HG03565 (cell line): ENCODE measurements around the gene APBB2.

Experiments used
- ATAC-seq: cut with Tn5 transposase; IDR thresholded peaks from one replicate; pipeline ENCODE4 v1.9.1; 2021; ENCODE audit warnings: mild to moderate bottlenecking, moderate library complexity; ENCODE audit not compliant: unreplicated experiment

APBB2 gene

GRCh38 chr4:41214136-41214824, at the start of gene APBB2:
Gene APBB2, minus strand, starts transcription at chr4:41214542. Its CDS starts 181,288 bp downstream, at chr4:41033254.
- peak; percentile 38 for ATAC-seq

GRCh38 chr4:41262198-41262597, 47.9 kb upstream of the APBB2 start:
- no peak for ATAC-seq

- no peak for ATAC-seq
Measured at GRCh38 chr4:41260116-41260733, 45.9 kb upstream of the APBB2 start.

- no peak for ATAC-seq
Measured at GRCh38 chr4:41258783-41259182, 44.4 kb upstream of the APBB2 start.

- no peak for ATAC-seq
Measured at GRCh38 chr4:41257906-41258305, 43.6 kb upstream of the APBB2 start.

- no peak for ATAC-seq
Measured at GRCh38 chr4:41257257-41257901, 43.0 kb upstream of the APBB2 start.

DNA sequence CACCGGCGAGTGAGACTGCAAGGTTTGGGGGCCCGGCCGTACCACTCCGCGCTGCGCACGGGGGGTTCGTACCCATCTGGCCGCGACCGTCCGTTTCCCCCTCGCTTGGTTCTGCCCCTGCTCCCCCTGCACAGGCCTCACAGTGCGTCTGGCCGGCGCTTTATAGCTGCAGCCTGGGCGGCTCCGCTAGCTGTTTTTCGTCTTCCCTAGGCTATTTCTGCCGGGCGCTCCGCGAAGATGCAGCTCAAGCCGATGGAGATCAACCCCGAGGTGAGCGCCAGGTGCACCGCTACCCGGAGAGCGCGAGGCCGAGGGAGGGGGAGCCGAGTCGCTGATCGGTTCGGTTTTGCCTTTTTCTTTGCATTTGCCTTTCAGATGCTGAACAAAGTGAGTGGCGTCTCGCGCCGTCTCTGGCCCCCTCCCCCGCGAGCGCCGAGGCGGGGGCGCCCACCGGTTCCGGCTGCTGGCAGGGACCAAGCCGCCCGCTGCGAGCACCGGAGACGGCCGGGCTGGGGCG, 42.5 kb upstream of the APBB2 start, which contains the start of gene UCHL1:
TSS of gene UCHL1 (plus strand) at position 189 of the 517 bp plus-strand sequence. CDS start at position 238, 49 bp downstream.
- no peak for ATAC-seq

- ATAC-seq, result no peak
Measured at GRCh38 chr4:41256131-41256739, 41.9 kb upstream of the APBB2 start.

- ATAC-seq, result no peak
Measured at GRCh38 chr4:41245983-41246382, 31.6 kb upstream of the APBB2 start.

DNA sequence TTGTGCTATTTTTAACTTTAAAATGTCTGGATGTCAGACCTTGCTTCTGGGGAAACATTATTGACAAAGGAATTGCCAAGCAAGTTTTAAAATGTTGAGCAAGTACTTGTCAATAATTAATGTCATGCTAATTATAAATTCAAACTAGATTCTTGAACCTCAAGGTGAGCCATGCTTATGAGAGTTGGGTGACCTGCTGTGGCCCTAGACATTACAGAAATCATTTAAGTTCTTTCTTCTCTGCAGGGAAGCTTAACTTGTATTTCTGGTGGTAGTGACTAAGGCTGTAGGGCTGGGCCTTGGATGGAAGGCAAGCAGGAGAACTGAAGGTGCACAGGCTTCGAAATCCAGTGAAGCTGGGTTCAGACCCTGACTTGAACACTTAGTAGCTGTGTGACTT, 27.6 kb upstream of the APBB2 start:
- ATAC-seq, result no peak

DNA sequence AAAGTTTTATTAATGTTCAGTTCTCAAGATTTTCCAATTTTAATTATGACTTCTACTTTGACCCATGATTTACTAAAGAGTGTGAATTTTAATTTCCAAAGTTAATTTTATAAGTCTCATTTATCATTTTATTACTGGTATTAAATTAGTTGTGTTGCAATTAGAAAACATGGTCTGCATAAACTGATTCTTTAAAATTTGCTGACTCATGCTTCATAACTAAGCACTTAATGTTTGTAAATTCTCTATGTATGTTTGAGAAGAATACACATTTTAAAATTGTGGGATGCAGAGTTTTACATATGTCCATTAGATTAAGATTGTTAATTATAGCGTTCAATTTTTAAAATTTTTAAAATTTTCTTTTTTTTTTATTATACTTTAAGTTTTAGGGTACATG, 22.2 kb upstream of the APBB2 start:
- ATAC-seq, result no peak

GRCh38 chr4:41236032-41236431, 21.7 kb upstream of the APBB2 start:
- ATAC-seq, result no peak

DNA sequence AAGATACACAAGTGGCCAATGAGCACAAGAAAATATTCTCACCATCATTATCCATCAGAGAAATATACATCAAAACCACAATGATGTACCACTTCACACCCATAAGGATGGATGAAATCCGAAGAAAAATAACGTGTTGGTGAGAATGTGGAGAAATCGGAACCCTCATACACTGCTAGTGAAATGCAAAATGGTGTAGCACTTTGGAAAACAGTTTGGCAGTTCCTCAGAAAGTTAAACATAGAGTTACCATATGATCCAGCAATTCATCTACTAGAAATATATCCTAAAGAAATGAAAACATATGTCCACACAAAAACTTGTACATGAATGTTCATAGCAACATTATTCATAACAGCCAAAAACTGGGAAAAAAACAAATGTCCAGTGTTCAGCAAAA, 18.5 kb upstream of the APBB2 start:
- ATAC-seq, result no peak

- no peak for ATAC-seq
Measured at GRCh38 chr4:41232406-41232805, 18.1 kb upstream of the APBB2 start.

DNA sequence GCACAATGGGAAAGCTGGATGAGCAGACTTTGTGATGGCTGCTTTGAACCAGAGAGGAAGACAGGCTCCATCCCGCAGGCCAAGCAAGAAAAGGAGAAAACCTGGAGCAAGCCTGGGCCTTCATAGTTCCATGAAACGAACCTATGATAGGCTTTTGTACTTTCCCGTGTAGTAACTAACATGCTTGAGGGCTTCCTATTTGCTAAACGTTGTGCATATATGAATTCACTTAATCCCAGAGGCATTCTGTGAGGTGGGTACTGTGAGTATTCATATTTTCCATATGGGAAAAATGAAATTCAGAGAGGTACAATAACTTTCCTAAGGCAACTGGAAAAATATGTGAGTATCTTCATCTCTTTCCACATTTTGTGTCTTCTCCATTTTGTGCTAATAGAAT, 13.6 kb upstream of the APBB2 start:
- no peak for ATAC-seq

DNA sequence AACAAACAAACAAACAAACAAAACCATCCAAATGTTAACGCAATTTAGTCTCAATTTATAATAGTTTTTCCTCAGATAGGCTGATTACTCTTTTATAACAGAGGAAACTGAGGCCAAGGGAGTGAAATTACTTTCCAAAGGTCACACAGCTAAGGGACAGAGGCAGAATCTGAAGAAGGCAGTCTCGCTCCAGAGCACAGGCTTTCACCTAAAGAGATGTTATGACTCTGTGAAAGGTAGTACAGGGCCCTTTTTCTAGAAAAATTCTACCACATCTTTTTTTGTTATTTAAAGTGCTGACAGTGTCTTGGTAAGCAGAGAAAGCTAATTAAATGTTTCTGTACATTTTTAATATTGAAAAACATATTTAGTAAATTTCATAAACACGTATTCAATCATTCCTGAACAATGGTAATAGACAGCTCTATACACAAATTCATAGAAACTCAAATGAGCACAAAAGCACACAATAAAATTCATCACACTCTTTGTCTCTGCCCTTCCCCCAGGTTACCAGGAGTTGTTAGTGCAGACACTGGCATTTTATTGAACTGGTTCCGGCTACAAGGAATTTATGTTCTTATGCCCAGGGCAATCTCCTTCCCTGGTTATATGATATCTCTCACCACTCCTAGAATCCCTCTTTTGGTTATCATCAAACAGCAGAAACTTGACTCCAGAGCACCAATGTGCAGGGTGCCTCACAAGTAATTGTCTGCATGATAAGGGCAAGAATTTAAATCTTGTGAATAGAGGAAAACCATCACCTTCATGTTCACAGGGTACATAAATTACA, 7.7 kb upstream of the APBB2 start:
- no peak for ATAC-seq

- no peak for ATAC-seq
Measured at GRCh38 chr4:41219421-41219950, 5.1 kb upstream of the APBB2 start.

DNA sequence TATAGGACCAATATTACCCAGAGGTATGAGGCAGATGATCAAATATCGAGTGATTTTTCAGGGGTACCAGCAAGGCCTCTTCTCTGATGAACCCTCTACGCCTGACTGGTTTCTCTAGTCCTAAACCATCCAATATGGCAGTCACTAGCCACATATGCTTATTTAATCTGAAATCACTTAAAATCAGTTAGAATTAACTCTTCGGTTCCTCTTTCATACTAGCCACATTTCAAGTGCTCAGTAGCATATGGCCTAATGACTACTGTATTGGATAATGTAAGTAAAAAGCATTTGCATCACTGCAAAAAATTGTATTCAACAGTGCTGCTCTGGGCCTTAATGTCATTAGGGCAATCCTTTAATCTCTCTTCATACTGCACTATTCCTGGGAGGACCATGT, 4.4 kb upstream of the APBB2 start:
- no peak for ATAC-seq

GRCh38 chr4:41217374-41217773, 3.0 kb upstream of the APBB2 start:
- ATAC-seq, result no peak

- no peak for ATAC-seq
Measured at GRCh38 chr4:41217020-41217333, 2.6 kb upstream of the APBB2 start.
